Stimulated activated naive CD8-positive, alpha-beta T cell treated with anti-CD3 and anti-CD28 coated beads, Interleukin-15, Interleukin-2, amounts not matched to agents 100 ng/mL and 50 ng/mL, for 24 hours (primary cell): ENCODE results near the gene ACOT6.
"Not testable (repeated sequence)": the region's sequence is repeated elsewhere in the genome, so short reads cannot be mapped to it uniquely, and the experiment has no call there.

ENCODE experiments used
- H3K27ac Mint-ChIP-seq: one replicate; pipeline ENCODE4 v1.8.0; 2021; ENCODE audit warnings: mild to moderate bottlenecking, mixed read lengths
- H3K27me3 Mint-ChIP-seq: one replicate; pipeline ENCODE4 v1.8.0; 2021; ENCODE audit warnings: mixed read lengths
- H3K36me3 Mint-ChIP-seq: one replicate; pipeline ENCODE4 v1.8.0; 2021; ENCODE audit warnings: low read depth, mixed read lengths
- H3K4me1 Mint-ChIP-seq: one replicate; pipeline ENCODE4 v1.8.0; 2021; ENCODE audit warnings: low read depth, mixed read lengths
- H3K4me3 Mint-ChIP-seq: one replicate; pipeline ENCODE4 v1.8.0; 2021; ENCODE audit warnings: mild to moderate bottlenecking, mixed read lengths
- H3K9me3 Mint-ChIP-seq: one replicate; pipeline ENCODE4 v1.8.0; 2021; ENCODE audit warnings: mixed read lengths

ACOT6 gene, protein sequence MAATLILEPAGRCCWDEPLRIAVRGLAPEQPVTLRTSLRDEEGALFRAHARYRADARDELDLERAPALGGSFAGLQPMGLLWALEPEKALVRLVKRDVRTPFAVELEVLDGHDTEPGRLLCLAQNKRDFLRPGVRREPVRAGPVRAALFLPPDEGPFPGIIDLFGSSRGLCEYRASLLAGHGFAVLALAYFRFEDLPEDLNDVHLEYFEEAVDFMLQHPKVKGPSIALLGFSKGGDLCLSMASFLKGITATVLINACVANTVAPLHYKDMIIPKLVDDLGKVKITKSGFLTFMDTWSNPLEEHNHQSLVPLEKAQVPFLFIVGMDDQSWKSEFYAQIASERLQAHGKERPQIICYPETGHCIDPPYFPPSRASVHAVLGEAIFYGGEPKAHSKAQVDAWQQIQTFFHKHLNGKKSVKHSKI

DNA sequence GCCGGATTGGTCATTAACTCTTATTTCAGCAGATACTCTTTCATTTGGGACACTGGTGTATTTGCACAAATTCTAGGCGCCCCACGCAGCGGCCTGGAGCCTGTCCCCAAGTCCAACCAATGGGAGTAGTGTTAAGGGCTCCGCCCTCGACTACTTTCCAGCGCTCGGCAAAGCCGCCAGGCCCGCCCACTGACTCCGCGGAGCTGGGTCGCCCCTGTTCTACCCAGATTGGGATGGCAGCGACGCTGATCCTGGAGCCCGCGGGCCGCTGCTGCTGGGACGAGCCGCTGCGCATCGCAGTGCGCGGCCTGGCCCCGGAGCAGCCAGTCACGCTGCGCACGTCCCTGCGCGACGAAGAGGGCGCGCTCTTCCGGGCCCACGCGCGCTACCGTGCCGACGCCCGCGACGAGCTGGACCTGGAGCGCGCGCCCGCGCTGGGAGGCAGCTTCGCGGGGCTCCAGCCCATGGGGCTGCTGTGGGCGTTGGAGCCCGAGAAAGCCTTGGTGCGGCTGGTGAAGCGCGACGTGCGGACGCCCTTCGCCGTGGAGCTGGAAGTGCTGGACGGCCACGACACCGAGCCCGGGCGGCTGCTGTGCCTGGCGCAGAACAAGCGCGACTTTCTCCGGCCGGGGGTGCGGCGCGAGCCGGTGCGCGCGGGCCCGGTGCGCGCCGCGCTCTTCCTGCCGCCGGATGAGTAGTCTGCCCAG, at the start of gene ACOT6:
TSS of gene ACOT6 (plus strand) at position 179 of the 707 bp plus-strand sequence. CDS start at position 234, 55 bp downstream.
- Mint-ChIP-seq H3K27me3 (peaks cover 7% of the 10 kb centered on the region), H3K27ac (no peak within 1 kb of the TSS), H3K4me1 (no peaks in the 10 kb centered on the region), H3K36me3 (no peaks in the 10 kb centered on the region), H3K4me3 (peak within 1 kb of the TSS; percentile 82), H3K9me3 (no peaks in the 10 kb centered on the region)

DNA sequence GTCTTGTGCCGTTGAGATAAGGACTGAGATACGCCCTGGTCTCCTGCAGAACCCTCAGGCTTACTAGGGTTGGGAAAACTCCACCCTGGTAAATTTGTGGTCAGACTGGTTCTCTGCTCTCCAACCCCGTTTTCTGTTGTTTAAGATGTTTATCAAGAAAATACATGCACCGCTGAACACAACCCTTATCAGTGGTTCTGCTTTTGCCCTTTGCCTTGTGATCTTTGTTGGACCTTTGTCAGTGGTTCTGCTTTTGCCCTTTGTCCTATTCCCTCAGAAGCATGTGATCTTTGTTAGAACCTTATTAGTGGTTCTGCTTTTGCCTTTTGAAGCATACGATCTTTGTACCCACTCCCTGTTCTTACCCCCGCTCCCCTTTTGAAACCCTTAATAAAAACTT, 49.6 kb upstream of the ACOT6 start:
- H3K4me3 Mint-ChIP-seq, H3K27ac Mint-ChIP-seq: not testable (repeated sequence)

DNA sequence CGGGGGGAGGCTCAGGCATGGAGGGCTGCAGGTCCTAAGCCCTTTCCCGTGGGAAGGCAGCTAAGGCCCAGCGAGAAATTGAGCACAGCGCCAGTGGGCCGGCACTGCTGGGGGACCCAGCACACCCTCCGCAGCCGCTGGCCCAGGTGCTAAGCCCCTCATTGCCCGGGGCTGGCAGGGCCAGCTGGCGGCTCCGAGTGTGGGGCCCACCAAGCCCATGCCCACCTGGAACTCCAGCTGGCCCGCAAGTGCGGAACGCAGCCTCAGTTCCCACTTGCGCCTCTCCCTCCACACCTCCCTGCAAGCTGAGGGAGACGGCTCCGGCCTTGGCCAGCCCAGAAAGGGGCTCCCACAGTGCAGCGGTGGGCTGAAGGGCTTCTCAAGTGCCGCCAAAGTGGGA, 45.9 kb upstream of the ACOT6 start:
- H3K9me3 Mint-ChIP-seq, H3K27me3 Mint-ChIP-seq, H3K27ac Mint-ChIP-seq: not testable (repeated sequence)
- peak overlapping the region; percentile 91 for H3K4me3 Mint-ChIP-seq
- peaks cover 53% of the 10 kb centered on the region for H3K4me1 Mint-ChIP-seq
- H3K36me3 Mint-ChIP-seq: peaks cover 40% of the 10 kb centered on the region

More for the DNA sequence above, 49.6 kb upstream of the ACOT6 start:
- H3K4me1 Mint-ChIP-seq: peaks cover 24% of the 10 kb centered on the region
- H3K9me3 Mint-ChIP-seq, H3K27me3 Mint-ChIP-seq: not testable (repeated sequence)
- peaks cover 32% of the 10 kb centered on the region for H3K36me3 Mint-ChIP-seq

DNA sequence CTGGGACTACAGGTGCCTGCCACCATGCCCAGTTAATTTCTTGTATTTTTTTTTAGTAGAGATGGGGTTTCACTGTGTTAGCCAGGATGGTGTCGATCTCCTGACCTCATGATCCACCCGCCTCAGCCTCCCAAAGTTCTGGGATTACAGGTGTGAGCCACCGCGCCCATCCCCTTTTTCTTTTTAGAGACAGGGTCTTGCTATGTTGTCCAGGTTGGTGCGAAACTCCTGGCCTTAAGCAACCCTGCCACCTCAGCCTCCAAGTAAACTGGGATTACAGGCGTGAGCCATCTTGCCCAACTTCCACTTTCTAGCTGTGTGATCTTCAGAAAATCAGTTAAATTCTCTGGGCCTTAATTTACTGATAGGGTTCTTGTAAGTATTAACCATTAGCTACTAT, 45.4 kb upstream of the ACOT6 start:
- Mint-ChIP-seq H3K36me3 (peaks cover 40% of the 10 kb centered on the region), H3K27ac (peak overlapping the region; percentile 97), H3K4me3 (peak overlapping the region; percentile 91), H3K4me1 (peaks cover 55% of the 10 kb centered on the region)
- H3K9me3 Mint-ChIP-seq, H3K27me3 Mint-ChIP-seq: not testable (repeated sequence)

DNA sequence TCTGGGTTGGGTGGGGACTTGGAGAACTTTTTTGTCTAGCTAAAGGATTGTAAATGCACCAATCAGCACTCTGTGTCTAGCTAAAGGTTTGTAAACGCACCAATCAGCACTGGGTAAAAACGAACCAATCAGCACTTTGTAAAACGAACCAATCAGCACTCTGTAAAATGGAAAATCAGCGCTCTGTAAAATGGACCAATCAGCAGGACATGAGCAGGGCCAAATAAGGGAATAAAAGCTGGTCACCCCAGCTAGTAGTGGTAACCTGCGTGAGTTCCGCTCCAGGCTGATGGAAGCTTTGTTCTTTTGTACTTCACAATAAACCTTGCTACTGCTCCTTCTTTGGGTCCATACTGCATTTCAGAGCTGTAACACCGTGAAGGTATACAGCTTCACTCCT, 45.0 kb upstream of the ACOT6 start:
- Mint-ChIP-seq H3K9me3 (peaks cover 5% of the 10 kb centered on the region), H3K4me1 (peaks cover 55% of the 10 kb centered on the region), H3K27ac (peak overlapping the region; percentile 97), H3K36me3 (peaks cover 40% of the 10 kb centered on the region), H3K4me3 (peak overlapping the region; percentile 91), H3K27me3 (no peaks in the 10 kb centered on the region)

DNA sequence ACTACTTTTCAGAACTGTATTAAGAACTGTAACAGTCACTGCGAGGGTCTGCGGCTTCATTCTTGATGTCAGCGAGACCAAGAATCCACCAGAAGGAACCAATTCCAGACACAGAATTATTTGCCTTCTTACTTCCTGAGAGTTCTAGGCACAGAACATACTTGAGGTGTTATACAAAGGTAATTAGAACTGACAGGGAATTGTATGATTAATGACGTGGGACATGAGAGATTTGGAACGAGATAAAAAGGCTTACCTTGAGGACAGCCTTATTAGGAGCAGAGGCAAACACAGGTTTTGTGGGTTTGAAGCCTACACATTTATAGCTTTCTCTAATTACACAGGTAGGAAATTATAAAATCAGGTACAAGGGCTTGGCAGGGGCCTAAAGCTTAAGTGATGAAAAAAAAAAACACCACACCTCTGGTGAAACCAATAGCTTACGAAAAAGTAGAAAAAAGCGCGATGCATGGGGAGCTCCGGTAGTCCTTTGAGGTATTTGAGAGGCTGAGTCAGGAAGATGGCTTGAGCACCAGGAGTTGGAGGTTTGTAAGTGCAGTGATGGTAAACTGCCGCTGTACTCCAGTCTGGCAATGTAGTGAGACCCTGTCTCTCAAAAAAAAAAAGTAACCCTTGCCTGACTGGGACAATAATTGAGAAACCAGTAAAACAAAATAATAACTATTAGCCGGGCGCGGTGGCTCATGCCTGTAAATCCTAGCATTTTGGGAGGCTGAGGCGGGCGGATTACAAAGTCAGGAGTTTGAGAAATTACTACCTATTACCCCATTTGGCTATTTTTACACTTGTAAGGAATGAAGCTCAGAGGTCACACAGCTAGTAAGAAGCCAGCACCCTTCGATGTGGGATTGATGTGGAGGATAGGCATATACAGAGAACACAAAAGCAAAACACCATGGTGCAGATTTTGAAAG, 44.1 kb upstream of the ACOT6 start:
- Mint-ChIP-seq H3K4me3 (peak overlapping the region; percentile 91), H3K27ac (peak overlapping the region; percentile 97), H3K27me3 (no peaks in the 10 kb centered on the region), H3K9me3 (no peaks in the 10 kb centered on the region), H3K4me1 (peaks cover 59% of the 10 kb centered on the region), H3K36me3 (peaks cover 39% of the 10 kb centered on the region)

DNA sequence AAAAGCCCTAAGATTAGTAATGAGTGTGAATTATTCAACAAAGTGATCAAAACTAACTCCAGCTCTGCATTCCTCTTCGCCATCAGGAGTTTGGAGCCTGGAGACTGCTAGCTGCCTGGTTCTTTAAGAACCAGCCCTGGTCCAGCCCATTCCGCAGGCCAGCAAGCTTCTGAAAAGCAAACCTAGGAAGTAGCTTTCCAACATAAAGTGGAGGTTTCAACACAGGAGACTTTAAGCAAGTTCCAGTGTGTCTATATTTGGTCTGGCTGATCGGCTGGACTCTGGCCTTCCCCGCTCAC, 43.5 kb upstream of the ACOT6 start:
- Mint-ChIP-seq H3K4me3 (peak overlapping the region; percentile 91), H3K36me3 (peaks cover 39% of the 10 kb centered on the region), H3K4me1 (peaks cover 60% of the 10 kb centered on the region), H3K27ac (peak overlapping the region; percentile 97)
- not testable (repeated sequence) for H3K27me3 Mint-ChIP-seq, H3K9me3 Mint-ChIP-seq

DNA sequence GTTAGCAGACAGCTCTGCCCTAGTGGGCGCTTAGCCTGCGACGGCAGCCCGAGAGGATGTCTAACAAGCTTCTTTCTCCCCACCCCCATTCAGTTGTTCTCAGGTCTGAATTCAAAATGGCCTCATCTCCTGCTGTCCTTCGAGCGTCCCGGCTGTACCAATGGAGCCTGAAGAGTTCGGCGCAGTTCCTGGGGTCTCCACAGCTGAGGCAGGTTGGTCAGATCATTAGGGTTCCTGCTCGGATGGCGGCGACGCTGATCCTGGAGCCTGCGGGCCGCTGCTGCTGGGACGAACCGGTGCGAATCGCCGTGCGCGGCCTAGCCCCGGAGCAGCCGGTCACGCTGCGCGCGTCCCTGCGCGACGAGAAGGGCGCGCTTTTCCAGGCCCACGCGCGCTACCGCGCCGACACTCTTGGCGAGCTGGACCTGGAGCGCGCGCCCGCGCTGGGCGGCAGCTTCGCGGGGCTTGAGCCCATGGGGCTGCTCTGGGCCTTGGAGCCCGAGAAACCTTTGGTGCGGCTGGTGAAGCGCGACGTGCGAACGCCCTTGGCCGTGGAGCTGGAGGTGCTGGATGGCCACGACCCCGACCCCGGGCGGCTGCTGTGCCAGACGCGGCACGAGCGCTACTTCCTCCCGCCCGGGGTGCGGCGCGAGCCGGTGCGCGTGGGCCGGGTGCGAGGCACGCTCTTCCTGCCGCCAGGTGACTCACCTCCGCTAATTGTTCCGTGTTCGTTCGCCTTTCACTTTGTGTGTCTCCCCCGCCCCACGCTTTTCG, 42.9 kb upstream of the ACOT6 start, which contains the start of gene ACOT2:
TSS of gene ACOT2 (plus strand) at position 29 of the 774 bp plus-strand sequence. CDS start at position 57, 28 bp downstream.
- H3K9me3 Mint-ChIP-seq, H3K27me3 Mint-ChIP-seq: not testable (repeated sequence)
- Mint-ChIP-seq H3K36me3 (peaks cover 39% of the 10 kb centered on the region), H3K4me3 (peak within 1 kb of the TSS; percentile 91), H3K4me1 (peaks cover 60% of the 10 kb centered on the region), H3K27ac (peak within 1 kb of the TSS; percentile 98)

DNA sequence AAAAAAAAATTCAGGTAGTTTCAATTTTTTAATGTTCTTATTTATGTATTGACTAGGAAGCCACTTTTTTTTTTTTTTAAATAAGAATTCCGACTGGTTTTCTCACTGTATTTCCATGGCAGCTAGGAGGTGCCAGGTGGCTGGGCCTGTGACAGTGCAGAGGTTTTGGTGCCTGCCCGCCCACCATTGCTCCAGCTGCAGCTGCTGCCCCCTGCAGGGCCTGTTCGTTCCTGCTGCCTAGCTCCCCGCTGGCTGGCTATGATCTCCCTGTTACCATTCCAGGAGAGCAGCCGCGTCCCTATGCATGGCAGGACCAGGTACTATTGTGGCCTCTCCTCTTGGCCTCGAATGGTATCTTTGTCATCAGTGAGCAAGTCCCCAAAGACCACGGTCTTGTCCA, 41.4 kb upstream of the ACOT6 start:
- peaks cover 27% of the 10 kb centered on the region for H3K36me3 Mint-ChIP-seq
- not testable (repeated sequence) for H3K4me3 Mint-ChIP-seq, H3K9me3 Mint-ChIP-seq, H3K27me3 Mint-ChIP-seq, H3K27ac Mint-ChIP-seq
- peaks cover 48% of the 10 kb centered on the region for H3K4me1 Mint-ChIP-seq

DNA sequence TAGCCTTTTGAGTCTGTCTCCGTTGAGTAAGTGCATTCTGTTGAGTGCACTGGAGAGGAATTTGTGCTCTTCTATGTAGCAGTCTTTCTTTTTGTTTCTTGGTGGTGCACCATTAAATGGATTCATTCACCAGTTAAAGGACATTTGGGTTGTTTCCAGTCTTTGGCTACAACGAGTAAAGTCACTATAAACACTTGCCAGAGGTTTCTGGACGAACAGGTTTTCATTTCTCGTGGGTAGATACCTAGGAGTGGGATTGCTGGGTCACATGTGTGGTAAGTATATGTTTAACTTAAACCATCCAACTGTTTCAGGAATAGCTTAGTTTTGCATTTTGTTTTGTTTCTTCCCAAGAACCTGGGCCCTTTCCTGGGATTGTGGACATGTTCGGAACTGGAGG, 39.3 kb upstream of the ACOT6 start:
- Mint-ChIP-seq H3K36me3 (peaks cover 14% of the 10 kb centered on the region), H3K4me1 (peaks cover 32% of the 10 kb centered on the region)
- not testable (repeated sequence) for H3K9me3 Mint-ChIP-seq, H3K4me3 Mint-ChIP-seq, H3K27me3 Mint-ChIP-seq, H3K27ac Mint-ChIP-seq

DNA sequence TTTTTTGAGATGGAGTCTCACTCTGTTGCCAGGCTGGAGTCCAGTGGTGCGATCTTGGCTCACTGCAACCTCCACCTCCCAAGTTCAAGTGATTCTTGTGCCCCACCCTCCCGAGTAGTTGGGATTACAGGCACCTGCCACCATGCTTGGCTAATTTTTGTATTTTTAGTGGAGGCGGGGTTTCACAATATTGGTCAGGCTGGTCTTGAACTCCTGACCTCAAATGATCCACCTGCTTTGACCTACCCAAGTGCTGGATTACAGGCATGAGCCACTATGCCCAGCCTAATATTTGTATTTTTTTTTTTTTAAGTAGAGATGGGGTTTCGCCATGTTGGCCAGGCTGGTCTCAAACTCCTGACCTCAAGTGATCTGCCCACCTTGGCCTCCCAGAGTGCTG, 38.6 kb upstream of the ACOT6 start:
- not testable (repeated sequence) for H3K27me3 Mint-ChIP-seq

DNA sequence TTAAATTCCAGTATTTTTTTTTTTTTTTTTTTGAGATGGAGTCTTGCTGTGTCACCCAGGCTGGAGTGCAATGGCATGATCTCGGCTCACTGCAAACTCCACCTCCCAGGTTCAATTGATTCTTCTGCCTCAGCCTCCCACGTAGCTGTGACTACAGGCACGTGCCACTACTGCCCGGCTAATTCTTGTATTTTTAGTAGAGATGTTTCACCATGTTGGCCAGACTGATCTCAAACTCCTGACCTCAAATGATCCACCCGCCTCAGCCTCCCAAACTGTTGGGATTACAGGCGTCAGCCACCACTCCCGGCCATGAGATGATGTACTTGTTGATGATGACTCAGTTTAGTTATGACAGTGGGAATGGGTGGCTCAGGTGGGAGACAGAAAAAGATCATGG, 38.1 kb upstream of the ACOT6 start:
- H3K36me3 Mint-ChIP-seq, H3K27ac Mint-ChIP-seq, H3K27me3 Mint-ChIP-seq, H3K9me3 Mint-ChIP-seq, H3K4me3 Mint-ChIP-seq: not testable (repeated sequence)
- H3K4me1 Mint-ChIP-seq: peaks cover 22% of the 10 kb centered on the region

More for the DNA sequence above, 38.6 kb upstream of the ACOT6 start:
- H3K9me3 Mint-ChIP-seq, H3K4me3 Mint-ChIP-seq, H3K36me3 Mint-ChIP-seq, H3K27ac Mint-ChIP-seq: not testable (repeated sequence)
- peaks cover 25% of the 10 kb centered on the region for H3K4me1 Mint-ChIP-seq

DNA sequence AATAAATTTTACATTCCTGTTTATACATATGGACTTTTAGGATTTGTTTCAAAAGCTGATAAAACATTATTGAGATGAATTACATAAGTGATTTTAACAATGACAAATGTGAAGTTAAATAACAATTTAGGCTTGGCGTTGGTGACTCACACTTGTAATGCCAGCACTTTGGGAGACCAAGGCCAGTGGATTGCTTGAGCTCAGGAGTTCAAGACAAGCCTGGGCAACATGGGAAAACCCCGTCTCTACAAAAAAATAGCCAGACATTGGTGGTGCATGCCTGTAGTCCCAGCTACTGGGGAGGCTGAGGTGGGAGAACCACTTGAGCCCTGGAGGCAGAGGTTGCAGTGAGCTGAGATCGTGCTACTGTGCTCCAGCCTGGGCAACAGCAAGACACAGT, 35.9 kb upstream of the ACOT6 start:
- H3K36me3 Mint-ChIP-seq: peaks cover 9% of the 10 kb centered on the region
- H3K4me3 Mint-ChIP-seq: no peak overlapping the region
- H3K27ac Mint-ChIP-seq: no peak overlapping the region
- H3K4me1 Mint-ChIP-seq: peaks cover 7% of the 10 kb centered on the region
- H3K27me3 Mint-ChIP-seq: no peaks in the 10 kb centered on the region
- H3K9me3 Mint-ChIP-seq: no peaks in the 10 kb centered on the region

DNA sequence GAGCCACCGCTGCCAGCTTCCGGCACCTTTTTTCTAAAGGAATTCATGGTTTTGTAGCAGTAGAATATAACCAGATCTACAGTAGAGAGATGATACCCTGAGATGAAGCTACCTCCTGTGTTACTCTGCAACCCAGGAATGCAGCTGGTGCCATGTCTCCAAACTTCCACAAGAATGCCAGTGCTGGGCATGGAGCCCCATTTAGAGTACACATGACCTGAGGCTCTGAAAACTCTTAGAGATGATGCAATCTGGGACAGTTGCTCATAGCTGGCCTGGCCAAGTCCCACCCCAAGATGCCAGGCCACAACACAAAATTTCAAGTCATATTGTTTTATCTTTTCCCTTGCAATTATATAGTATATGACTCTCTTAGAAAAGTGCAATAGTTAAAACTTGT, 35.1 kb upstream of the ACOT6 start:
- H3K27ac Mint-ChIP-seq, H3K9me3 Mint-ChIP-seq, H3K4me1 Mint-ChIP-seq, H3K4me3 Mint-ChIP-seq, H3K36me3 Mint-ChIP-seq, H3K27me3 Mint-ChIP-seq: not testable (repeated sequence)
